Measurements from ENCODE around the gene ZDHHC7.

The ZDHHC7 gene

DNA sequence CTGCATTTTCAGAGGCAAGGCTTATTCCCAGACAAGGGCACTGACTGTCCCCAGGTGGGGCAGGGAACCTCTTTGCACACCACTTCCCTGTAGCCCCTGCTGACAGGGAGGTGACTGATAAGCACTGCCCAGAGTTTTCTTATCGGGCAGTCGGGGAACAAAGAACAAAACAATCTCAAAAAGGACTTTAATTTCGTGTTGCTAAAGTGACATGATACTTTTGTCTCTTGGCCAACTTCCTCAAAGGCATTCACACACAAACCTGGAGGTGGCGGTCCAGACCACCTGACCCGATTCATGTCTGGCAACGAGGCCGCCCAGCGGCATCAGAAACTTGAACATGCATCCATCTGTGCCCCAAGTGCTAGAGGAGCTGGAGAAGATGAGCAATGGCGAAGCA is 28.9 kb downstream of the ZDHHC7 start:
- H4K20me1 ChIP-seq (ENCODE audit: control insufficient read depth, insufficient read depth, low read depth, low read length), result no peaks in the 10 kb centered on the region
- no peak overlapping the region for H3K4me3 ChIP-seq (ENCODE audit: low read length)
- no peaks in the 10 kb centered on the region for H3K9me2 ChIP-seq (replicated peaks; ENCODE audit: control insufficient read depth, low read length)
- H3F3A ChIP-seq (ENCODE audit: control insufficient read depth, insufficient read depth), result no peaks in the 10 kb centered on the region
- no peaks in the 10 kb centered on the region for H3K9me3 ChIP-seq (ENCODE audit: control insufficient read depth, insufficient read depth, low read length)
- H3K4me1 ChIP-seq (ENCODE audit: control insufficient read depth, low read length), result no peaks in the 10 kb centered on the region
- no peak overlapping the region for H3K4me2 ChIP-seq (ENCODE audit: low read length)
- H3K36me3 ChIP-seq (ENCODE audit: control insufficient read depth, low read length), result peaks cover 43% of the 10 kb centered on the region
- H3K79me2 ChIP-seq (ENCODE audit: control insufficient read depth, low read length), result peaks cover 6% of the 10 kb centered on the region; the same call in 1 of the 2 replicates
- no peak for TF ChIP-seq EZH2phosphoT487 (IDR thresholded peaks at IDR 0.05; ENCODE audit: borderline replicate concordance, low read length)
- TF ChIP-seq, protein P1, sequence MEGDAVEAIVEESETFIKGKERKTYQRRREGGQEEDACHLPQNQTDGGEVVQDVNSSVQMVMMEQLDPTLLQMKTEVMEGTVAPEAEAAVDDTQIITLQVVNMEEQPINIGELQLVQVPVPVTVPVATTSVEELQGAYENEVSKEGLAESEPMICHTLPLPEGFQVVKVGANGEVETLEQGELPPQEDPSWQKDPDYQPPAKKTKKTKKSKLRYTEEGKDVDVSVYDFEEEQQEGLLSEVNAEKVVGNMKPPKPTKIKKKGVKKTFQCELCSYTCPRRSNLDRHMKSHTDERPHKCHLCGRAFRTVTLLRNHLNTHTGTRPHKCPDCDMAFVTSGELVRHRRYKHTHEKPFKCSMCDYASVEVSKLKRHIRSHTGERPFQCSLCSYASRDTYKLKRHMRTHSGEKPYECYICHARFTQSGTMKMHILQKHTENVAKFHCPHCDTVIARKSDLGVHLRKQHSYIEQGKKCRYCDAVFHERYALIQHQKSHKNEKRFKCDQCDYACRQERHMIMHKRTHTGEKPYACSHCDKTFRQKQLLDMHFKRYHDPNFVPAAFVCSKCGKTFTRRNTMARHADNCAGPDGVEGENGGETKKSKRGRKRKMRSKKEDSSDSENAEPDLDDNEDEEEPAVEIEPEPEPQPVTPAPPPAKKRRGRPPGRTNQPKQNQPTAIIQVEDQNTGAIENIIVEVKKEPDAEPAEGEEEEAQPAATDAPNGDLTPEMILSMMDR (IDR thresholded peaks at IDR 0.05; ENCODE audit: low read depth, low read length, poor library complexity, severe bottlenecking), result no peak
- no peak overlapping the region for H3K27ac ChIP-seq (ENCODE audit: low read depth, low read length)
- H3K27me3 ChIP-seq (ENCODE audit: control insufficient read depth, low read length), result no peaks in the 10 kb centered on the region

DNA sequence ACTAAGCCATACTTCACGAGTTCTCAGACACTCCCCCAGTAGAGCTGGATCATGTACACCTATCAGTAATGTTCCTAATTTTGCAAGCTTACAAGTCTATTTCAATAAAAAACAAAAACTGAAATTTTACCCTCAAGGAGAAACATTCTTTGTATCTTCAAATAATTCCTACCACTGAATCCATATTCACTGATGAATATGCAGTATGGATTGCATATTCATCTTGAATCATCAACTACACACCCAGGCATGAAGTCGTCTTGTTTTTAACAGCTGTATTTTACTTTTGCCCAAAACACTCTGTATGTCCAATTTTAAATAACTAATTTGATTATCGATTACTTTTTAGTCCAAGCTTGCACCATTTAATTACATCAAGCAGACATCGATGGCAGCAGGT is 31.8 kb downstream of the ZDHHC7 start:
- Histone ChIP-seq H3F3A (ENCODE audit: control insufficient read depth, insufficient read depth) (no peaks in the 10 kb centered on the region), H3K27me3 (ENCODE audit: control insufficient read depth, low read length) (no peaks in the 10 kb centered on the region), H3K36me3 (ENCODE audit: control insufficient read depth, low read length) (peaks cover 47% of the 10 kb centered on the region), H3K4me3 (ENCODE audit: low read length) (no peak overlapping the region), H3K79me2 (ENCODE audit: control insufficient read depth, low read length) (no peaks in the 10 kb centered on the region), H3K9me3 (ENCODE audit: control insufficient read depth, insufficient read depth, low read length) (no peaks in the 10 kb centered on the region), H3K9me2 (replicated peaks; ENCODE audit: control insufficient read depth, low read length) (no peaks in the 10 kb centered on the region), H3K4me2 (ENCODE audit: low read length) (no peak overlapping the region), H4K20me1 (ENCODE audit: control insufficient read depth, insufficient read depth, low read depth, low read length) (no peaks in the 10 kb centered on the region), H3K4me1 (ENCODE audit: control insufficient read depth, low read length) (no peaks in the 10 kb centered on the region), H3K27ac (ENCODE audit: low read depth, low read length) (no peak overlapping the region)
- TF ChIP-seq EZH2phosphoT487 (IDR thresholded peaks at IDR 0.05; ENCODE audit: borderline replicate concordance, low read length), result no peak
- TF ChIP-seq, protein P1 (IDR thresholded peaks at IDR 0.05; ENCODE audit: low read depth, low read length, poor library complexity, severe bottlenecking), result no peak

DNA sequence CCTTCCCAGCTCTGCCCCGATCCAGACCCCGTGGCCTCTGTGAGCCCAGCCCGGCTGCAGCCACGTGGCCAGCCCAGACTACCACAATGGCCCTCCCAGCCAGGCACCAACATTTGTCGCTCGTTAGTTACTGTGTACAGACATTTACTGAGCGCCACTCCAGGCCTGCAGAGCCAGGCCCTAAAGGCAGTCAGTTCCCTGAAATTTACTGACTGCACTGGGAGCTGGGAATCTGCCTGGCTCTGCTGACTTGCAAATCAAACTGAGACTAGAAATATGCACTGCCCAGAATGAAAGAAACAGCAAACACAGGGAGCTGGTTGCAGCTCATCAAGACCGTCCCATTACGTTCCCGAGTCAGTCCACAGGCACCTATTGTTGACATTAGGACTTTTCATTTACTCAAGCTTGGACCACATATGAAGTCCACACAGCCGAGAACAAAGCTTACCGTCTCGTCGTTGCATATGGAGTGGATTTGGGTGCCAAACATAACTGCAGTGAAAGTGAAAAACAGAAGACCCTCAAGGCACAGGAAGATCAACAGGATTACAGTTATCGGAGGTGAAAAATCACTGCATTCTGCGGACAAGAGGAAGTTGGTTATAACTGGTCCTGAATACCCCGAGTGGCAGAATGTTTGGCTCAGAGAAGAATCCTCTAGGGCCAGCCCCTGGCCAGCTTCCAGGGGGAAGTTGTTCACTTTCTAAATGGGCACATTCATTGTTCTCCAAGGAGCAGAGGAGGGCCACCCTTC is 34.5 kb downstream of the ZDHHC7 start:
- Histone ChIP-seq H3K36me3 (ENCODE audit: control insufficient read depth, low read length) (peaks cover 50% of the 10 kb centered on the region), H3K27ac (ENCODE audit: low read depth, low read length) (no peak overlapping the region), H3K9me2 (replicated peaks; ENCODE audit: control insufficient read depth, low read length) (no peaks in the 10 kb centered on the region), H3F3A (ENCODE audit: control insufficient read depth, insufficient read depth) (no peaks in the 10 kb centered on the region), H3K9me3 (ENCODE audit: control insufficient read depth, insufficient read depth, low read length) (no peaks in the 10 kb centered on the region), H3K27me3 (ENCODE audit: control insufficient read depth, low read length) (no peaks in the 10 kb centered on the region), H3K4me3 (ENCODE audit: low read length) (no peak overlapping the region), H3K4me1 (ENCODE audit: control insufficient read depth, low read length) (no peaks in the 10 kb centered on the region), H3K4me2 (ENCODE audit: low read length) (no peak overlapping the region), H3K79me2 (ENCODE audit: control insufficient read depth, low read length) (no peaks in the 10 kb centered on the region), H4K20me1 (ENCODE audit: control insufficient read depth, insufficient read depth, low read depth, low read length) (no peaks in the 10 kb centered on the region)
- TF ChIP-seq EZH2phosphoT487 (IDR thresholded peaks at IDR 0.05; ENCODE audit: borderline replicate concordance, low read length), result no peak
- TF ChIP-seq, protein P1 (IDR thresholded peaks at IDR 0.05; ENCODE audit: low read depth, low read length, poor library complexity, severe bottlenecking), result no peak

All from DOHH2 (cell line).